ENCODE measurements around the gene THADA.

THADA gene

GRCh38 chr2:43239981-43240765, 355.7 kb downstream of the THADA start:
- Histone ChIP-seq H3K9ac (ENCODE audit: low read length in 2 of 2) (no peak overlapping the region), H3K9me3 (ENCODE audit: control insufficient read depth in 2 of 2, low read length in 2 of 2) (no peaks in the 10 kb centered on the region), H3K27ac (ENCODE audit: low read length) (no peak overlapping the region), H3K36me3 (ENCODE audit: control insufficient read depth in 2 of 2, insufficient read depth in 2 of 2, low read length in 2 of 2) (no peaks in the 10 kb centered on the region), H3K4me1 (ENCODE audit: control insufficient read depth, insufficient read depth, low read length) (peaks cover 5% of the 10 kb centered on the region), H3K27me3 (ENCODE audit: control insufficient read depth in 1 of 2, insufficient read depth in 2 of 2, low read length in 2 of 2) (no peaks in the 10 kb centered on the region), H3K4me3 (ENCODE audit: low read length in 2 of 2) (no peak overlapping the region)

DNA sequence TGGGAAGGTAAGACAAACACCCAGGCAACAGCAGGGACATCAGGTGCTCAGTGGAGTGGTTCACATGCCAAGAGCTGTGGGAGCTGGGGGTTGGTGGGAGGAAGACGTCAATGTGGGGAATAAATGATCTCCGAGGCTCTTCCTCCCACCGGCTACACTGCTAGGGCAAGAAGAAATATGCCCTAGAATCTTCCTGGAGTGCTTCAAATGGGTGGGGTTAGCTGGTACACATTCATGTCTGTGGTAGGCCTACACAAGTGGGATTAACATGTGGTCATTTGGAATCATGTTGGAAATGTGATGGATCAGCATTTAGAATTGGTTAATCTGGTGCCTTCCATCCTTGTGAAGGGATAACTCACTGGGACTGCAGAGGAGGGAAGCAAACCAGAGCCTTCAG, 357.0 kb downstream of the THADA start:
- Histone ChIP-seq H3K36me3 (ENCODE audit: control insufficient read depth in 2 of 2, insufficient read depth in 2 of 2, low read length in 2 of 2) (no peaks in the 10 kb centered on the region), H3K9ac (ENCODE audit: low read length in 2 of 2) (no peak overlapping the region), H3K27me3 (ENCODE audit: control insufficient read depth in 1 of 2, insufficient read depth in 2 of 2, low read length in 2 of 2) (no peaks in the 10 kb centered on the region), H3K9me3 (ENCODE audit: control insufficient read depth in 2 of 2, low read length in 2 of 2) (no peaks in the 10 kb centered on the region), H3K27ac (ENCODE audit: low read length) (no peak overlapping the region), H3K4me3 (ENCODE audit: low read length in 2 of 2) (no peak overlapping the region), H3K4me1 (ENCODE audit: control insufficient read depth, insufficient read depth, low read length) (peaks cover 5% of the 10 kb centered on the region)

- H3K36me3 ChIP-seq (ENCODE audit: control insufficient read depth in 2 of 2, insufficient read depth in 2 of 2, low read length in 2 of 2) = no peaks in the 10 kb centered on the region
- H3K27ac ChIP-seq (ENCODE audit: low read length) = no peak overlapping the region
- H3K4me1 ChIP-seq (ENCODE audit: control insufficient read depth, insufficient read depth, low read length) = peaks cover 8% of the 10 kb centered on the region
- H3K9me3 ChIP-seq (ENCODE audit: control insufficient read depth in 2 of 2, low read length in 2 of 2) = no peaks in the 10 kb centered on the region
- no peaks in the 10 kb centered on the region for H3K27me3 ChIP-seq (ENCODE audit: control insufficient read depth in 1 of 2, insufficient read depth in 2 of 2, low read length in 2 of 2)
- no peak overlapping the region for H3K4me3 ChIP-seq (ENCODE audit: low read length in 2 of 2)
- no peak overlapping the region for H3K9ac ChIP-seq (ENCODE audit: low read length in 2 of 2)
Observed at GRCh38 chr2:43238176-43238575, 357.7 kb downstream of the THADA start.

- Histone ChIP-seq H3K4me1 (ENCODE audit: control insufficient read depth, insufficient read depth, low read length) (peaks cover 29% of the 10 kb centered on the region), H3K9ac (ENCODE audit: low read length in 2 of 2) (no peak overlapping the region), H3K9me3 (ENCODE audit: control insufficient read depth in 2 of 2, low read length in 2 of 2) (no peaks in the 10 kb centered on the region)
Observed at GRCh38 chr2:43233218-43234212, 362.3 kb downstream of the THADA start.

DNA sequence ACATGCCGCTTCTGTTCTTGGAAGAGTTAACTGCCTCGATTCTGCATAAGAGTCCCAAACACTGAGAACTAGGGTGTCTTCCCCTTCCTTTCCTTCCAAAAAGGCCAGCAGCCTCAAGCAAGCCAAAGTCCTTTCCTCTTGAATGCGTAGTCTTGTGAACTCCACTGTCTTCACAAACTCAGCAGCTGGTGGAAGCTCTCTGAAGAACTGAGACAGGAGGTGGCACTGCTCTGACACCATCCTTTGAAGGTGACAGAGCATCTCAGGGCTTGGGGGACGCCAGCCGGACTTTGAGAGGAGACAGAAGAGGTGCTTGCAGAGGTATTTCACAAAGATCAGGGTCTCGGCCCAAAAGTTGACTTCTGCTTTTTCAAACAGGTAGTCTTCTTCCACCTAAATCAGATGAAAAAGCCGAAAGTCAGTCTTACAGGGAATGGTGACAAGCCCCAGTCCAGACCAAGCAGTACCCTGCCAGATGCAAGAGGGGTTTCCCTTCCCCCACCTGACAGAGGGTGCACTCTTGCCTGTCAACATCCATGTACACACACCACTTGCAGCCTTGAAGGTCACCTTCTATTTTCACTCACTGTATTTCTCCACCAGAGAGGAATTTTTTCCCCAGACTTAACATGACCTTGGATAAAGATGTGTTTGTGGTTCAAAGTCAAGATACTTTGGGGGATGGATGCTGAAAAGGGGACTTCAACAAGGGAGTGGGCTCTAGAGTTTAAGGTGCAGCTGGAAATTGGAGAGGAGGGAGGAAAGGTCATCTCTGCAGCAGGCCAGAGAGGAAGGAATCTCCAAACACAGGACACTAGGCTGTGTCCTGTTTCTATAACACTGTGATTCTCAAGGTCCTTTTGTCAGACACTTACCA, 364.6 kb downstream of the THADA start:
- Histone ChIP-seq H3K36me3 (ENCODE audit: control insufficient read depth in 2 of 2, insufficient read depth in 2 of 2, low read length in 2 of 2) (peaks cover 2 to 11% of the 10 kb centered on the region in 2 donors), H3K9me3 (ENCODE audit: control insufficient read depth in 2 of 2, low read length in 2 of 2) (no peaks in the 10 kb centered on the region), H3K9ac (ENCODE audit: low read length in 2 of 2) (no peak overlapping the region), H3K27ac (ENCODE audit: low read length) (no peak overlapping the region), H3K27me3 (ENCODE audit: control insufficient read depth in 1 of 2, insufficient read depth in 2 of 2, low read length in 2 of 2) (no peaks in the 10 kb centered on the region), H3K4me3 (ENCODE audit: low read length in 2 of 2) (no peak overlapping the region), H3K4me1 (ENCODE audit: control insufficient read depth, insufficient read depth, low read length) (peaks cover 45% of the 10 kb centered on the region)

More at GRCh38 chr2:43233218-43234212, 362.3 kb downstream of the THADA start:
- peaks cover 2 to 11% of the 10 kb centered on the region in 2 donors for H3K36me3 ChIP-seq (ENCODE audit: control insufficient read depth in 2 of 2, insufficient read depth in 2 of 2, low read length in 2 of 2)
- no peaks in the 10 kb centered on the region for H3K27me3 ChIP-seq (ENCODE audit: control insufficient read depth in 1 of 2, insufficient read depth in 2 of 2, low read length in 2 of 2)
- H3K4me3 ChIP-seq (ENCODE audit: low read length in 2 of 2) = no peak overlapping the region
- no peak overlapping the region for H3K27ac ChIP-seq (ENCODE audit: low read length)

DNA sequence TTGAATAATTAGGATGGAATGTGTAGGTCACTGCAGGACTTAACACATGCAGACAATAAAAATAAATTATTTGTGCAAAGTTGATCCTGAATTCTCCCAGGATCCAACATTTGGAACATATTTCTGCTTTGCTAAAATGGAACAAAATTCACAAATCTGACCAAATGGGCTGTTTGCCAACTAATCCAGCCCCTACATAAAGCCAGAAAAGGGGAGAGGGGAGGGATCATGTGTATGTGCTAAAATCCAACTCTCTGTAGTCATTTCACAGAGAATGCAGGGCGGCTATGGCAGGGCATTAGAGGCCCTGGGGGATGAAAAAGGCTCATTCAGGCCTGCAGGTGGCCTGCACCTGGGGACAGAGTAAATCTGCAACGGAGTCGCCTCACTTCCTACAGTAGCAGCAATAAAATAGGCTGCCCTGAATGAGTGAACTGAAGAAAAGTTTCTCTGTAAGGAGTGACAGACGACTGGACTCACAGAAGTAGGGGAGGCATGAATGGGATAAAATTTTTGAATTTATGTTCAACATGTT, 365.4 kb downstream of the THADA start:
- no peaks in the 10 kb centered on the region for H3K9me3 ChIP-seq (ENCODE audit: control insufficient read depth in 2 of 2, low read length in 2 of 2)
- H3K4me3 ChIP-seq (ENCODE audit: low read length in 2 of 2) = no peak overlapping the region
- H3K27ac ChIP-seq (ENCODE audit: low read length) = no peak overlapping the region
- peaks cover 44% of the 10 kb centered on the region for H3K4me1 ChIP-seq (ENCODE audit: control insufficient read depth, insufficient read depth, low read length)
- peaks cover 2 to 11% of the 10 kb centered on the region in 2 donors for H3K36me3 ChIP-seq (ENCODE audit: control insufficient read depth in 2 of 2, insufficient read depth in 2 of 2, low read length in 2 of 2)
- H3K9ac ChIP-seq (ENCODE audit: low read length in 2 of 2) = no peak overlapping the region
- no peaks in the 10 kb centered on the region for H3K27me3 ChIP-seq (ENCODE audit: control insufficient read depth in 1 of 2, insufficient read depth in 2 of 2, low read length in 2 of 2)

DNA sequence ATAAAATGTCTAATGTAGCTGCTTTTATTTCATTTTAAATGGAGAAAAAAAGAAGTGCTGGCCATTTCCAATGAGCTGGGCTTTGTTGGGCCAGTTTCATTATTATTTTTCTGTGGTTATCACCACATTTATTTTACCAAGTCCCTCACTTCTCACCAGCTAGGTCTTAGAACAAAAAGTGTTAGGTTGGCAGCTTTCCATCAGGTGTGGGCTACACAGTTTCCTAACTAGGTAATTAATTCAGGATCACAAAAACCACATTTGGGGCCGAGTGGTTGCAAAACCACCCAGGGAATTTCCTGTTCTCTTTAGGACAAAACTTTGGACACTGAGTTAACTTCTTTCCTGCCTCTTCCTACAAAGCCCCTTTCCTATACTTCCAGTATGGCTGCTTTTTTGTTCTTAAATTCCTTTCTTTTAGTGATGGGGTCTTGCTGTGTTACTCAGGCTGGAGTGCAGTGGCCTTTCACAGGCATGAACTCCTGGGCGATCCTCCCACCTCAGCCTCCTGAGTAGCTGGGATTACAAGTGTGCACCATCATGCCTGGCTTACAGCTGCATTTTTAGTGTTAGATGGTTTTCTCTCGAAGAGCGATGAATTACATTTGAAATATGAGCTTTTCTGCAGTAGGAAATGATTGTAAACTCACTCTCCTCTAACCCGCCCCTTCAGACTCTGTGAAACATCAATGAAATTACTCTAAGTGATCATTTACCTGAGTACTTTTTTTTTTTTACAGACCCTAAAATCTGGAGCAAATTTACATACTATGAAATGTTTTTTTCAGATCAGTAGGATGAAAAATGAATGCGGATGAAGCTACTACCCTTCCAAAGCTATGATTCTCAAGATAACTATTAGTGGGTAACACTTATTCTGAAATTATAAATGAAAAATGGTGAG, 366.8 kb downstream of the THADA start:
- Histone ChIP-seq H3K9me3 (ENCODE audit: control insufficient read depth in 2 of 2, low read length in 2 of 2) (no peaks in the 10 kb centered on the region), H3K4me3 (ENCODE audit: low read length in 2 of 2) (peak overlapping the region in 1 of 2 donors; percentile 85), H3K36me3 (ENCODE audit: control insufficient read depth in 2 of 2, insufficient read depth in 2 of 2, low read length in 2 of 2) (peaks cover 6 to 13% of the 10 kb centered on the region in 2 donors), H3K9ac (ENCODE audit: low read length in 2 of 2) (peak overlapping the region in 1 of 2 donors; percentile 68), H3K27ac (ENCODE audit: low read length) (peak overlapping the region; percentile 97), H3K4me1 (ENCODE audit: control insufficient read depth, insufficient read depth, low read length) (peaks cover 49% of the 10 kb centered on the region), H3K27me3 (ENCODE audit: control insufficient read depth in 1 of 2, insufficient read depth in 2 of 2, low read length in 2 of 2) (no peaks in the 10 kb centered on the region)

DNA sequence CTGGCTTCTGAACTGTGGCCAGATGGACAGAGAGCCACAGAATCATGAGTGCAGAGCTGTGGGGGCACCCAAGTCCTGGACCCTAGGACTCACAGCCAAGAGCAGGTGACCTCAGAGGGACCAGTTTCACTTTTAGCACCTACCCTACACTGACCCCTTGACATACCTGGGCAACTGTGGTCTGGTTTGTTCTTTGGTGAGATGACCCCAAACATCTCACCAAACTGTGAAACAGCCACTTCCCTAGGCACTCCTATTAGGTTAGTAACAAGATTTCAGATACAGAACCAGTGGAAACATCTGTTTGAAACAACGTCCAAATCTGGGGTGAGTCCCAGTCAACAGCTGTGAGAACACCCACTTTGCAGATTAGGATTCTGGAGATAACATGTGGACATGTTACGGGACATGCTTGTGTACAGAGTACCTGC, 367.5 kb downstream of the THADA start:
- H3K4me1 ChIP-seq (ENCODE audit: control insufficient read depth, insufficient read depth, low read length) = peaks cover 47% of the 10 kb centered on the region

DNA sequence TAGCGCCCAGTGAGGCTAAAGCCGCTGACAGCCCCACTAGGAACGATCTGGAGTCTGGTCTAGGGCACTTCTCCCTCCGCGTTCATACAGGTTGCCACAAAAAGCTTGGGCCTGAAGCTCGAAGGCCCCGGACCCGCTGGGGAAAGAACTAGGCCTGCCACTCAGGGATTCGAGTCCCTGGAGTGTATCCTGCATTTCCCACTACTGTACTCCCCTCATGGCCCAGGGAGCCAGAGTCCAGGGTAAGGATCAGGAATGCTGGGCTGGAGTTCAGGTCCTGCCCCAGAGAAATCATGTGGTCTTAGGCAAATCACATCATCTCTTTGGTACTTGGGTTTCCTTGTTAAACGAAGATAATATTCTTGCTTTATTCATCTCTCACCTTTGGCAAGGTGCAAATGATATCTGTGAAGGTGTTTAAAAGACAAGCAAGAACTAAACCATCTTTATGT, 368.0 kb downstream of the THADA start:
- peak overlapping the region; percentile 97 for H3K27ac ChIP-seq (ENCODE audit: low read length)
- H3K4me3 ChIP-seq (ENCODE audit: low read length in 2 of 2) = peak overlapping the region; percentile 78 to 85
- H3K27me3 ChIP-seq (ENCODE audit: control insufficient read depth in 1 of 2, insufficient read depth in 2 of 2, low read length in 2 of 2) = no peaks in the 10 kb centered on the region
- H3K36me3 ChIP-seq (ENCODE audit: control insufficient read depth in 2 of 2, insufficient read depth in 2 of 2, low read length in 2 of 2) = peaks cover 9 to 21% of the 10 kb centered on the region in 2 donors
- peaks cover 43% of the 10 kb centered on the region for H3K4me1 ChIP-seq (ENCODE audit: control insufficient read depth, insufficient read depth, low read length)
- no peaks in the 10 kb centered on the region for H3K9me3 ChIP-seq (ENCODE audit: control insufficient read depth in 2 of 2, low read length in 2 of 2)
- peak overlapping the region; percentile 68 to 87 for H3K9ac ChIP-seq (ENCODE audit: low read length in 2 of 2)

More for the DNA sequence above, 367.5 kb downstream of the THADA start:
- Histone ChIP-seq H3K36me3 (ENCODE audit: control insufficient read depth in 2 of 2, insufficient read depth in 2 of 2, low read length in 2 of 2) (peaks cover 9 to 17% of the 10 kb centered on the region in 2 donors), H3K27ac (ENCODE audit: low read length) (peak overlapping the region; percentile 97), H3K4me3 (ENCODE audit: low read length in 2 of 2) (peak overlapping the region; percentile 78 to 85), H3K9ac (ENCODE audit: low read length in 2 of 2) (peak overlapping the region; percentile 68 to 87), H3K9me3 (ENCODE audit: control insufficient read depth in 2 of 2, low read length in 2 of 2) (no peaks in the 10 kb centered on the region), H3K27me3 (ENCODE audit: control insufficient read depth in 1 of 2, insufficient read depth in 2 of 2, low read length in 2 of 2) (no peaks in the 10 kb centered on the region)

Measured in stomach smooth muscle (tissue), 2 donors.